ENCODE data around the gene WNT7B.

DNA sequence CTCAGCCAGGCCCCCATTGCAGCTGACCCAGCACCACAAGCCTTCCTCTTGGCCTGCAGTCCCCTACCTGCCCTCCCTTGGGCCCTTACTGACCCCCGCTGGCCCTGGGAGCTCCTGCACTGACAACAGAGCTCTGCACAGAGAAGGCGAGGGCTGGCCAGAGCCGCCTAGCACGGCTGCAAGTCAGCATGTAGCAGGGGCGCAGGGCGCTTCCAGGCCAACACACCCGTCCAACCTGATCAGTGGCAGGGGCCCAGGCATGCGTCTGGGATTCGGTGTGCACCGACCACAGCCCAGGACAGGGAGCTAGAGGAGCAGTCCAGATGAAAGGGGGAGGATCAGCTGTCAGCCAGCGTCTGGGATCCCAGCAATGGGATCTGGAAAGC lies 7.6 kb downstream of the WNT7B start:
- TF ChIP-seq, protein P1, sequence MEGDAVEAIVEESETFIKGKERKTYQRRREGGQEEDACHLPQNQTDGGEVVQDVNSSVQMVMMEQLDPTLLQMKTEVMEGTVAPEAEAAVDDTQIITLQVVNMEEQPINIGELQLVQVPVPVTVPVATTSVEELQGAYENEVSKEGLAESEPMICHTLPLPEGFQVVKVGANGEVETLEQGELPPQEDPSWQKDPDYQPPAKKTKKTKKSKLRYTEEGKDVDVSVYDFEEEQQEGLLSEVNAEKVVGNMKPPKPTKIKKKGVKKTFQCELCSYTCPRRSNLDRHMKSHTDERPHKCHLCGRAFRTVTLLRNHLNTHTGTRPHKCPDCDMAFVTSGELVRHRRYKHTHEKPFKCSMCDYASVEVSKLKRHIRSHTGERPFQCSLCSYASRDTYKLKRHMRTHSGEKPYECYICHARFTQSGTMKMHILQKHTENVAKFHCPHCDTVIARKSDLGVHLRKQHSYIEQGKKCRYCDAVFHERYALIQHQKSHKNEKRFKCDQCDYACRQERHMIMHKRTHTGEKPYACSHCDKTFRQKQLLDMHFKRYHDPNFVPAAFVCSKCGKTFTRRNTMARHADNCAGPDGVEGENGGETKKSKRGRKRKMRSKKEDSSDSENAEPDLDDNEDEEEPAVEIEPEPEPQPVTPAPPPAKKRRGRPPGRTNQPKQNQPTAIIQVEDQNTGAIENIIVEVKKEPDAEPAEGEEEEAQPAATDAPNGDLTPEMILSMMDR (IDR thresholded peaks at IDR 0.05): no peak
- TF ChIP-seq POLR2A (IDR thresholded peaks at IDR 0.05): no peak
